GM12801 (cell line): ENCODE measurements around the gene MOCOS.

ENCODE experiments used
- TF ChIP-seq, protein P1 (sequence below): IDR thresholded peaks from one replicate; pipeline ENCODE4 v1.5.1; 2011; ENCODE audit warnings: control low read depth; ENCODE audit not compliant: insufficient read length; ENCODE audit errors: extremely low read depth

MOCOS gene

GRCh38 chr18:36264283-36264682, 77.0 kb downstream of the MOCOS start:
- TF ChIP-seq, protein P1, sequence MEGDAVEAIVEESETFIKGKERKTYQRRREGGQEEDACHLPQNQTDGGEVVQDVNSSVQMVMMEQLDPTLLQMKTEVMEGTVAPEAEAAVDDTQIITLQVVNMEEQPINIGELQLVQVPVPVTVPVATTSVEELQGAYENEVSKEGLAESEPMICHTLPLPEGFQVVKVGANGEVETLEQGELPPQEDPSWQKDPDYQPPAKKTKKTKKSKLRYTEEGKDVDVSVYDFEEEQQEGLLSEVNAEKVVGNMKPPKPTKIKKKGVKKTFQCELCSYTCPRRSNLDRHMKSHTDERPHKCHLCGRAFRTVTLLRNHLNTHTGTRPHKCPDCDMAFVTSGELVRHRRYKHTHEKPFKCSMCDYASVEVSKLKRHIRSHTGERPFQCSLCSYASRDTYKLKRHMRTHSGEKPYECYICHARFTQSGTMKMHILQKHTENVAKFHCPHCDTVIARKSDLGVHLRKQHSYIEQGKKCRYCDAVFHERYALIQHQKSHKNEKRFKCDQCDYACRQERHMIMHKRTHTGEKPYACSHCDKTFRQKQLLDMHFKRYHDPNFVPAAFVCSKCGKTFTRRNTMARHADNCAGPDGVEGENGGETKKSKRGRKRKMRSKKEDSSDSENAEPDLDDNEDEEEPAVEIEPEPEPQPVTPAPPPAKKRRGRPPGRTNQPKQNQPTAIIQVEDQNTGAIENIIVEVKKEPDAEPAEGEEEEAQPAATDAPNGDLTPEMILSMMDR: no peak

- TF ChIP-seq, protein P1: no peak
Observed at GRCh38 chr18:36265015-36265414, 77.7 kb downstream of the MOCOS start.

DNA sequence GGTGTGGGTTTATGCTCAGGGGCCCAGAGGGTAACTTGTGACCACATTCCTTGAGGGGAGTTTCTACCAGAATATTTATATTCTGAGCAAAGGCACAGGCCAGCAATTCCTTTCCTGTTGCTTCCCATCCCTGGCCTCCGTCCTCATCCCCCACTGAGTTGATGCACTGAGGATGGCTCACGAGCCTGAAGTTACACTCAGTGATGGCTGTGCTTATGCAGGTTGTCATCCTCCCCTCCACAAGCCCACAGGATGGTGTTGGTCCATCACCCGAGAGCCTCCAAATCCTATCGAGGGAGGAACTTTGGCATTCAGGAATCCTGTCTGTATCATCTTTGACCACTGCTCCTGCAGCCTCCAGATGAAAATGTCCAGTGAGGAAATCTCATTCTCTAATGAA, 81.9 kb downstream of the MOCOS start:
- TF ChIP-seq, protein P1: no peak

DNA sequence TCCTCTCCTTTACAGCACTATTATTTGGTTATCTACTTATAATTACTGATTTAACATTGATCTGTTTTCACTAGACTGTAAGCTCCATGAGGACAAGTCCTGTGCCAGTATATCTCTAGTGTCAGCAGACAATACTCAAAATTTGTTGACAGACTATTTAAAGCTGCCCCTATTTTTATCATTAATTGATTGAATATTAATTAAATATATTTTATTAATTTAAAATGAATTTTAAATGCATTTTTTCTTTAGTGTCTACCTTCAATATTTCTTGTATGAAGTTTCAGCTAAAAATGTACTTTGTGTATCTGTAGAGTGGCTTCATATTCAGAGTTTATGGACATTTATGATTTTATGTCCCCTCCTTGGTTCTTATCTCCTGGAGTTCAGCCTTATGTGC, 83.9 kb downstream of the MOCOS start:
- TF ChIP-seq, protein P1: no peak

DNA sequence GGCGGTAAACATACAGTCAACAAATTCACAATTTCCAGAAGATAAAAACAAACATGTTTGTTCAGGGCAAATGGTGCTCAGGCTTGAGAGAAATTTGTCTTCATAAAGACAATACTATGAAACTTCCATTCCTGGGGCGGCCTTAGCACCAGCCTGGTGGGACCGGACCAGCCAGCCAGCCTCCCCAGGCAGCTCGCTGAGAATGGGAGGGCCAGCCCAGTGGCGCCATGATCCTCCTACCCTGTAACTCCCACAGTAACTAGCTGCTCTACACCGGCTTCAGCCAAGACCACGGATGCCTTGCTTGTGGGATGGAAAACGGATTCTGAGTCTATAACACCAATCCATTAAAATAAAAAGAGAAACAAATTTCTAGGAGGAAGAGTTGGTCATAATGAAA, 86.0 kb downstream of the MOCOS start:
- TF ChIP-seq, protein P1: no peak

- TF ChIP-seq, protein P1: no peak
Observed at GRCh38 chr18:36274083-36274715, 86.9 kb downstream of the MOCOS start.

DNA sequence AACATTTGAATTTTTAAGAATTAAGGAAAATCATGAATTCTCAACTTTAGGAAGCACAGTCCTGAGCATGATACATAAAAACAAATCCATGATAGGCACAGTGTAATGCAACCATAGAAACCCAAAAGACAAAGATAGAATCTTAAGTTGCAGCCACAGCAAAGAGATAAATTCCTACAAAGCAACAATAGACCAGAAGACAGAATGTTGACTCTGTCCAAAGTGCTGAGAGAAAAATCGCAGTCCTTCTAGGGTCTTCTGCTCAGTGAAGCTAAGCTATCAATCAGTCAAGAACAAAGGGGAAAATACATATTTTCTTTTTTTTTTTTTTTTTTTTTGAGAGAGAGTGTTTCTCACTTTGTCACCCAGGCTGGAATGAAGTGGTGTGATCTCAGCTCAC, 88.3 kb downstream of the MOCOS start:
- TF ChIP-seq, protein P1: no peak
